ENCODE results near the gene TENM3.

Gene TENM3

DNA sequence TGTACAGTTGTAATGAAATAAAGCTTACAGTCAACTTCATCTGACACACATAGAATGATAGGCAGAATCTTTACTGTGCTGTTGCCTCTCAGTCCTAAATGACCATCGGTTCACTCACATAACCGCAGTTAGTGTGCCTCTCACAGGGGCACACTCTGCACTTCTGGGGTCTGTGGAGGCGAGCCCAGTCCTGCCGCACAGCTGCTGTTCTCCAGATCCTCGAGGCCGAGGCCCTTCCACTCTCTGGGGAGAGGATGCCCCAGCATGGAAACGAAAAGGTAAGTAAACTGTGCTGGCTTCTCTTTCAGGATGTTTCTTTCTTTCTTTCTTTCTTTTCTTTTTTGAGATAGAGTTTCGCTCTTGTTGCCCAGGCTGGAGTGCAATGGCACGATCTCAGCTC lies 586.0 kb downstream of the TENM3 start:
- no peak overlapping the region for H3K4me3 ChIP-seq (ENCODE audit: low read depth, low read length)
- H3K4me1 ChIP-seq: no peaks in the 10 kb centered on the region
- H3K9me3 ChIP-seq: no peaks in the 10 kb centered on the region; the same call in 1 of the 2 replicates
- TF ChIP-seq, protein P1, sequence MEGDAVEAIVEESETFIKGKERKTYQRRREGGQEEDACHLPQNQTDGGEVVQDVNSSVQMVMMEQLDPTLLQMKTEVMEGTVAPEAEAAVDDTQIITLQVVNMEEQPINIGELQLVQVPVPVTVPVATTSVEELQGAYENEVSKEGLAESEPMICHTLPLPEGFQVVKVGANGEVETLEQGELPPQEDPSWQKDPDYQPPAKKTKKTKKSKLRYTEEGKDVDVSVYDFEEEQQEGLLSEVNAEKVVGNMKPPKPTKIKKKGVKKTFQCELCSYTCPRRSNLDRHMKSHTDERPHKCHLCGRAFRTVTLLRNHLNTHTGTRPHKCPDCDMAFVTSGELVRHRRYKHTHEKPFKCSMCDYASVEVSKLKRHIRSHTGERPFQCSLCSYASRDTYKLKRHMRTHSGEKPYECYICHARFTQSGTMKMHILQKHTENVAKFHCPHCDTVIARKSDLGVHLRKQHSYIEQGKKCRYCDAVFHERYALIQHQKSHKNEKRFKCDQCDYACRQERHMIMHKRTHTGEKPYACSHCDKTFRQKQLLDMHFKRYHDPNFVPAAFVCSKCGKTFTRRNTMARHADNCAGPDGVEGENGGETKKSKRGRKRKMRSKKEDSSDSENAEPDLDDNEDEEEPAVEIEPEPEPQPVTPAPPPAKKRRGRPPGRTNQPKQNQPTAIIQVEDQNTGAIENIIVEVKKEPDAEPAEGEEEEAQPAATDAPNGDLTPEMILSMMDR (IDR thresholded peaks at IDR 0.05; ENCODE audit: low read depth, low read length): no peak
- no peaks in the 10 kb centered on the region for H3K36me3 ChIP-seq
- H3K27me3 ChIP-seq: no peaks in the 10 kb centered on the region
- DNase-seq: no peak

DNA sequence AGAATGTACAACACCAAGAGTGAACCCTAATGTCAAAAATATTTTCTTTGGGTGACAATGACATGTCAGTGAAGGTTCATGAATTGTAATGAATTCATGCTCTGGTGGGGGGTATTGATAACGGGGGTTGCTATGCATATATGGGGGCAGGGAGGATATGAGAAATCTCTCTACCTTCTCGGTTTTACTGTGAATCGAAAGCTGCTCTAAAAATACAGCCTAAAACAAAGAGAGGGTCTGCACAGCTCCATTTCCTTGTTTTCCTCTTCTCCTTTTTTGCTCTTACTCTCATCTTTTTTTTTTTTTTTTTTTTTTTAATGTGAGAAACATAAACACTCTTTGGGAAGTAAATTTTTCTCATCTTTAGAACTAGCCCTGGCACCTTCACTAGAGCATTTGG lies 588.2 kb downstream of the TENM3 start:
- Histone ChIP-seq H3K4me1 (no peaks in the 10 kb centered on the region), H3K36me3 (no peaks in the 10 kb centered on the region), H3K9me3 (no peaks in the 10 kb centered on the region; the same call in 1 of the 2 replicates), H3K27me3 (no peaks in the 10 kb centered on the region), H3K4me3 (ENCODE audit: low read depth, low read length) (no peak overlapping the region)
- TF ChIP-seq, protein P1 (IDR thresholded peaks at IDR 0.05; ENCODE audit: low read depth, low read length): no peak
- no peak for DNase-seq

DNA sequence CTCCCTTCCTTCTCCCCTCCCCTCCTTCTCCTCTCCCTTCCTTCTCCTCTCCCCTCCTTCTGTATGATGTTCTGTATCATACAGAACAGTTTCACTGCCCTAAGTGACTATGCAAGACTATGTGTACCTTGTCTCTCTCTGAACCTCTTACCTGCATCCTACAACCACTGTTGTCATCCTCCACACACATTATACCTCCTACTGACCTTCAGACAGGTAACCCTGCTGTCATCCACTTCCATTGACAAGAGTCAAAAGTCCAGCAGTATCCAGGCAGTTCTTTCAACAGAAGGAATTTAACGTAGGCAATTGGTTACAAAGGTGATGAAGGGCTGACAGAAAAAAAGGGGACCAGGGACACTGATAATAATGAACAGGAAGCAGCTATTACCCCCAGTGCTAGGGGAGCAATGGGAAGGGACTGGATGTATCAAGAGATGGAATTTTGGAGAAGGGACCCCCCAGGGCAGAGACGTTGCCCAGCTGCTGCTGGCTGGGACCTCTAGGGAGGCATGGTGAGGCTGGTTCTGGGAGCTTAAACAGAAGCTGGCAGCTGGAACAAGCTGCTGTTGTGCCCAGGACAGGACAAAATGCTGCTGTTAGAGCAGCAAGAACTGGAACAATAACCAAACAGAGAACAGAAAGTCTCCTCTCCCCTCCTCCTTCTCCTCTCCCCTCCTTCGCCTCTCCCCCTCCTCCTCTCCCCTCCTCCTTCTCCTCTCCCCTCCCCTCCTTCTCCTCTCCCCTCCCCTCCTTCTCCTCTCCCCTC lies 589.3 kb downstream of the TENM3 start:
- DNase-seq: no peak
- Histone ChIP-seq H3K4me3 (ENCODE audit: low read depth, low read length) (no peak overlapping the region), H3K27me3 (no peaks in the 10 kb centered on the region), H3K9me3 (no peaks in the 10 kb centered on the region; the same call in 1 of the 2 replicates), H3K4me1 (no peaks in the 10 kb centered on the region), H3K36me3 (no peaks in the 10 kb centered on the region)
- TF ChIP-seq, protein P1 (IDR thresholded peaks at IDR 0.05; ENCODE audit: low read depth, low read length): no peak

DNA sequence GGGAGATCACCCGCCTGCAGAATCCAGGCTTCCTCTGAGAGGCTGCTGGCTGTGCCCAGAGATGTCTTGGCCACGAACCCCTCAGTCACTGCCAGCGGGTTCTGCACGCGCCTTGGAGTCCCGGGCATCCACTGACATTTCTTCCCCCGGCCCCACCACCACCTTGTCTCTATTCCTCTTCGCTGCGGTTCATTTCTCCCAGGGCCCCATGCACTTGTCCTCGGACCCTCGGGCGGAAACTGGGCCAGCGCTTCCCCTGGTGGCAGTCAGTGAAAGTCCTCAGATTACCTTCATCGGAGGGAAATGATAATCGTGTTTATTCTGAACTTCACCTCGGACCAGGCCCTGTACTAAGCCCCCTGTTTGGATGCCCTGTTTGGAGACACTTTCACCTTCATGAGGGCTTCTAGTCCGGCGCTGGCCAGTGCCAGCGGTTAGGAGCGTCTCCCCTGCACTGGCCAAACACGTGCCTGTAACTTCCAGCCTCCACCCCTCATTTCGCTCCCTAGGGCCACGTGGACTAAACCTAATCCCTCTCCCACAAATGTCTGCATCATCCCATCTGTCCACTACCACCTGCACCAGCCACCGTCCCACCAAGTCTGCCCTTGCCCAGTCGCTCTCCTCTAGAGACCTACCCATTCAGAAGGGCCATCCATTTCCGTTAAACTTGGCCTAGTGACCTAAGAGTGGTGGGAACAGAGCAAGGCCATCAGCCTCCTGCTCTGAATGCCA lies 592.0 kb downstream of the TENM3 start:
- TF ChIP-seq, protein P1 (IDR thresholded peaks at IDR 0.05; ENCODE audit: low read depth, low read length): peak; percentile 27

DNA sequence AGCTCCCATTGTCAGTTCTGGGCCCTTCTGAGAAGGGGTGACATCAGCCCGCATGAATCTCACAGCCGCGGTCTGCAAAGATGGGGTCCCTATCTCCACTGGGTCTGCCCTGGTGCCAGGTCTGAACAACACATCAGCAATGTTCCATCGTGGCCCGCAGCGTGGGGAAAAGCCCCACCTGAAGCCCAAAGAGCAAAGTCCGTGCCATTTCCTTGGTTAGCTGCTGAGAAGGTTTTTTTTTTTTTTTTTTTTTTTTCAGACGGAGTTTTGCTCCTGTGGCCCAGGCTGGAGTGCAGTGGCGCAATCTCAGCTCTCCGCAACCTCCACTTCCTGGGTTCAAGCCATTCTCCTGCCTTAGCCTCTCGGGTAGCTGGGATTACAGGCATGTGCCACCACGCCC lies 594.6 kb downstream of the TENM3 start:
- H3K4me1 ChIP-seq: no peaks in the 10 kb centered on the region
- H3K4me3 ChIP-seq (ENCODE audit: low read depth, low read length): no peak overlapping the region
- no peaks in the 10 kb centered on the region for H3K27me3 ChIP-seq
- no peak for DNase-seq
- no peaks in the 10 kb centered on the region for H3K36me3 ChIP-seq
- TF ChIP-seq, protein P1 (IDR thresholded peaks at IDR 0.05; ENCODE audit: low read depth, low read length): no peak
- no peaks in the 10 kb centered on the region for H3K9me3 ChIP-seq

More for the DNA sequence above, 592.0 kb downstream of the TENM3 start:
- Histone ChIP-seq H3K4me1 (no peaks in the 10 kb centered on the region), H3K27me3 (no peaks in the 10 kb centered on the region), H3K36me3 (no peaks in the 10 kb centered on the region), H3K9me3 (no peaks in the 10 kb centered on the region; the same call in 1 of the 2 replicates), H3K4me3 (ENCODE audit: low read depth, low read length) (no peak overlapping the region)
- DNase-seq: no peak

DNA sequence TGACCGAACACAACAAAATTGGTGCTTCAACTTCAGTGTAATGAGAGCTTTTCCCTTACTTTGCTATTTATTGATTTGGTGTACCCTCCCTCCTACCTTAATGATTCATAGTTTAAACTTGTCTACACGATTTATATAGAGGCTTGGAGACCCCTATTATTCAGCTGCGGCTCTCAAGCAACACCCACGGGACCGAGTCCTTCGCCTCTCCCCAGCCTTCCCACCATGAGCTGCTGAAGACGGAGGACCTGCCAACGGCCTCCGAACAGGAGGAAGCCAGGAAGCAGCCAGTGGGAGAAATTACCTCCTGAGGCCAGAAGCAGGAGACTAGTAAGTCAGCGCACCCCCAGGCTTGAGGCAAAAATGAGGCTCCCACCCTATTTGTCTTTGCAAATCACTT lies 595.3 kb downstream of the TENM3 start:
- DNase-seq: no peak
- Histone ChIP-seq H3K36me3 (no peaks in the 10 kb centered on the region), H3K4me1 (no peaks in the 10 kb centered on the region), H3K27me3 (no peaks in the 10 kb centered on the region), H3K4me3 (ENCODE audit: low read depth, low read length) (no peak overlapping the region), H3K9me3 (no peaks in the 10 kb centered on the region)
- TF ChIP-seq, protein P1 (IDR thresholded peaks at IDR 0.05; ENCODE audit: low read depth, low read length): no peak

Data from BE2C (cell line).